SK-N-SH (cell line): ENCODE results near the gene PHACTR2. TPM values are rescaled to one million over a fixed set of nuclear protein-coding genes. Genes with fewer than 3 reads are reported as not detected.

Source experiments
- CTCF ChIA-PET: fragments of 300-600, 350-600 bp; formaldehyde crosslinking; extraction: SDS; loops from one replicate; lab custom pipeline; 2021; lab: Yijun Ruan, JAX
- POLR2A ChIA-PET: fragments of 350-600 bp; sonication (Branson Sonifier 250); formaldehyde crosslinking; extraction: SDS; loops from one replicate; lab custom pipeline; 2020; ENCODE audit warnings: antibody characterized with exemption, inconsistent platforms; lab: Yijun Ruan, JAX
- DNase-seq: peaks from one replicate; pipeline ENCODE4 v3.0.0; 2012
- H2AFZ ChIP-seq: fragments of 200-600 bp; sonication (generic); 2 replicates; pipeline ENCODE4 v1.8.1; 2016; ENCODE audit warnings: antibody characterized with exemption, mild to moderate bottlenecking, low read depth
- H3F3A ChIP-seq: fragments of 200-600 bp; sonication (generic); replicated peaks from 2 replicates; pipeline ENCODE3; 2016; ENCODE audit warnings: antibody characterized with exemption, mild to moderate bottlenecking; ENCODE audit not compliant: insufficient read depth
- H3K27ac ChIP-seq, 2 experiments: fragments of 200-500 bp in 1 of 2; fragments of 200-600 bp in 1 of 2; sonication (Bioruptor generic) in 1 of 2; sonication (generic), shearing (Covaris generic) in 1 of 2; 2 replicates each; pipeline versions ENCODE4 v1.5.1 to v1.6.1; 2014 to 2016; ENCODE audit warnings: low read depth in 2 of 2, inconsistent platforms in 1 of 2, low read length in 1 of 2, mild to moderate bottlenecking in 1 of 2, mixed read lengths in 1 of 2
- H3K27me3 ChIP-seq: fragments of 200-600 bp; sonication (generic), shearing (Covaris generic); 2 replicates; pipeline ENCODE4 v1.6.1; 2016; ENCODE audit warnings: mixed run types; ENCODE audit not compliant: insufficient read depth
- H3K36me3 ChIP-seq, 2 experiments: fragments of 200-500 bp in 1 of 2; fragments of 200-600 bp in 1 of 2; sonication (Bioruptor generic) in 1 of 2; sonication (generic) in 1 of 2; replicated peaks in 1 of 2; 2 replicates each; pipeline versions ENCODE3 to v1.5.1; 2014 to 2016; ENCODE audit warnings: low read length in 1 of 2, mild to moderate bottlenecking in 1 of 2; ENCODE audit not compliant: insufficient read depth in 2 of 2, control insufficient read depth in 1 of 2
- H3K4me1 ChIP-seq, 2 experiments: fragments of 200-500 bp in 1 of 2; fragments of 200-600 bp in 1 of 2; sonication (Bioruptor generic) in 1 of 2; sonication (generic), shearing (Covaris generic) in 1 of 2; 2 replicates each; pipeline versions ENCODE4 v1.5.1 to v1.6.1; 2014 to 2016; ENCODE audit warnings: low read depth in 1 of 2, low read length in 1 of 2, mixed run types in 1 of 2; ENCODE audit not compliant: insufficient read depth in 2 of 2, control insufficient read depth in 1 of 2
- H3K4me2 ChIP-seq: fragments of 200-600 bp; sonication (generic), shearing (Covaris generic); 2 replicates; pipeline ENCODE4 v1.6.1; 2017; ENCODE audit warnings: mixed run types
- H3K4me3 ChIP-seq, 2 experiments: fragments of 200-500 bp in 1 of 2; fragments of 200-600 bp in 1 of 2; sonication (Bioruptor generic) in 1 of 2; sonication (generic), shearing (Covaris generic) in 1 of 2; 2 replicates each; pipeline versions ENCODE4 v1.5.1 to v1.8.1; 2014 to 2016; ENCODE audit warnings: low read depth in 2 of 2, inconsistent platforms in 1 of 2, low read length in 1 of 2, mild to moderate bottlenecking in 1 of 2, mixed read lengths in 1 of 2, moderate library complexity in 1 of 2
- H3K79me2 ChIP-seq: fragments of 200-600 bp; sonication (generic); 2 replicates; pipeline ENCODE4 v1.8.1; 2017; ENCODE audit warnings: mild to moderate bottlenecking; ENCODE audit not compliant: insufficient read depth
- H3K9ac ChIP-seq: fragments of 200-600 bp; sonication (generic); 2 replicates; pipeline ENCODE4 v1.6.1; 2017; ENCODE audit warnings: mixed run types
- H3K9me2 ChIP-seq: fragments of 200-600 bp; sonication (generic); 2 replicates; pipeline ENCODE4 v1.6.1; 2017; ENCODE audit warnings: mixed run types
- H3K9me3 ChIP-seq: fragments of 200-600 bp; sonication (generic); 2 replicates; pipeline ENCODE4 v1.6.1; 2017; ENCODE audit warnings: mixed run types, mild to moderate bottlenecking, moderate library complexity
- H4K20me1 ChIP-seq: fragments of 200-600 bp; sonication (generic); 2 replicates; pipeline ENCODE4 v1.6.1; 2017; ENCODE audit warnings: mild to moderate bottlenecking, mixed run types; ENCODE audit not compliant: insufficient read depth
- CHD2 ChIP-seq: fragments of 150-350 bp; IDR thresholded peaks from 2 replicates; pipeline ENCODE4 v1.6.1; 2018; ENCODE audit warnings: low read length; ENCODE audit not compliant: partially characterized antibody
- ELF1 ChIP-seq: IDR thresholded peaks from 2 replicates; pipeline ENCODE4 v1.4.0; 2012
- EP300 ChIP-seq, 2 experiments: IDR thresholded peaks; 2 replicates each; pipeline versions ENCODE4 v1.4.0 to v1.6.1; 2012; ENCODE audit warnings: borderline replicate concordance in 1 of 2, low read depth in 1 of 2, low read length in 1 of 2
- EZH2phosphoT487 ChIP-seq: fragments of 200-600 bp; sonication (generic); IDR thresholded peaks from 2 replicates; pipeline ENCODE4 v1.6.1; 2017; ENCODE audit warnings: low read depth, mixed run types, mild to moderate bottlenecking, antibody characterized with exemption, moderate library complexity, borderline replicate concordance
- FOSL2 ChIP-seq: IDR thresholded peaks from 2 replicates; pipeline ENCODE4 v1.4.0; 2012; ENCODE audit warnings: low read depth, mild to moderate bottlenecking, moderate library complexity, borderline replicate concordance
- GABPA ChIP-seq: IDR thresholded peaks from 2 replicates; pipeline ENCODE4 v1.4.0; 2012; ENCODE audit warnings: low read depth, mild to moderate bottlenecking
- GATA2 ChIP-seq: sonication (generic); formaldehyde crosslinking; IDR thresholded peaks from 2 replicates; pipeline ENCODE4 v1.5.0; 2020; ENCODE audit warnings: mild to moderate bottlenecking, missing genetic modification reagents
- JUND ChIP-seq: IDR thresholded peaks from 2 replicates; pipeline ENCODE4 v1.4.0; 2012
- MXI1 ChIP-seq: IDR thresholded peaks from 2 replicates; pipeline ENCODE4 v1.6.1; 2012; ENCODE audit warnings: mild to moderate bottlenecking, low read depth, low read length, improper control_type of control experiment
- NFIC ChIP-seq: IDR thresholded peaks from 2 replicates; pipeline ENCODE4 v1.4.0; 2012; ENCODE audit warnings: borderline replicate concordance
- NRF1 ChIP-seq: IDR thresholded peaks from 2 replicates; pipeline ENCODE4 v1.6.1; 2012; ENCODE audit warnings: low read depth, mild to moderate bottlenecking, low read length
- POLR2AphosphoS5 ChIP-seq: IDR thresholded peaks from 2 replicates; pipeline ENCODE4 v1.6.1; 2012; ENCODE audit warnings: low read depth, low read length
- RAD21 ChIP-seq: IDR thresholded peaks from 2 replicates; pipeline ENCODE4 v1.6.1; 2012; ENCODE audit warnings: mild to moderate bottlenecking, low read length
- RCOR1 ChIP-seq: fragments of 150-350 bp; IDR thresholded peaks from 2 replicates; pipeline ENCODE4 v1.6.1; 2017; ENCODE audit warnings: antibody characterized with exemption, low read length
- SIN3A ChIP-seq: IDR thresholded peaks from 2 replicates; pipeline ENCODE4 v1.6.1; 2012; ENCODE audit warnings: low read depth, mild to moderate bottlenecking, low read length, moderate library complexity, borderline replicate concordance
- SMC3 ChIP-seq: IDR thresholded peaks from 2 replicates; pipeline ENCODE4 v1.6.1; 2012; ENCODE audit warnings: low read depth, low read length, improper control_type of control experiment
- TAF1 ChIP-seq: IDR thresholded peaks from 2 replicates; pipeline ENCODE4 v1.6.1; 2012; ENCODE audit warnings: low read depth, mild to moderate bottlenecking, low read length, moderate library complexity, borderline replicate concordance
- TEAD4 ChIP-seq: IDR thresholded peaks from 2 replicates; pipeline ENCODE4 v1.4.0; 2012; ENCODE audit warnings: mild to moderate bottlenecking, borderline replicate concordance; ENCODE audit not compliant: insufficient read depth
- YY1 ChIP-seq: IDR thresholded peaks from 2 replicates; pipeline ENCODE4 v1.4.0; 2012; ENCODE audit warnings: low read depth, mild to moderate bottlenecking
- WGBS: methylation state at CpG from one replicate; pipeline ENCODE4 v1.1.6; 2017; ENCODE audit warnings: low lambda C conversion rate; 5-methylcytosine and 5-hydroxymethylcytosine counted together
- polyA plus RNA-seq, 3 experiments: library from polyadenylated mRNA; depleted of rRNA; stranded (reverse); fragments of >200 nt; gene quantifications; 2 replicates each; pipeline ENCODE4 v1.2.3, GENCODE V29; 2012
- TF ChIP-seq, protein P1 (sequence below): IDR thresholded peaks from 2 replicates; pipeline ENCODE4 v1.4.0; 2012; ENCODE audit warnings: low read depth, borderline replicate concordance
- TF ChIP-seq, protein P2 (sequence below): fragments of 150-350 bp; IDR thresholded peaks from 2 replicates; pipeline ENCODE4 v1.6.1; 2016; ENCODE audit warnings: mild to moderate bottlenecking, low read depth, low read length

Gene PHACTR2
- polyA plus RNA-seq, 1 of the 3 experiments (the other 2 are of a cell fraction), result 5.0 TPM

DNA sequence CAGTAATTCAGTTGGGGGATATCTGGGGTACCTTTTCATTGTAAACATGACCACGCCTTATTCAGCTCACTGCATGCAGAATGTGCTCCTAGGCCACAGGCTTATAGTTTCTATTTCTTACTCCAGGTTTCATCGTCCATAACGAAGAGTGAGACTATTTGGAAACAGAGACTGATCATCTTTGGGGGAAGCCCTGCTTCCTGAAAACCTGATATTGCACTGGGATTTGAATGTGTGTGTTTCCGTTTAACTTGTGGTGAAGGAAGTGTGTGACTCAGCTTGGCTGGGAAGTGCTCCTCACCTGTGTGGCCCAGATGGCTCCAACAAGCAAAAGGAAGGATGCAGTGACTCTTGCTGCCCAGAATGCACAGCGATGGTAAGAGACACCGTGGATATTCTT lies 145.8 kb downstream of the PHACTR2 start:
- no peaks in the 10 kb centered on the region for H3K9me2 ChIP-seq
- 86% methylated on average over 6 of the region's 6 CpGs for WGBS
- peaks cover 0 to 20% of the 10 kb centered on the region in 2 experiments for H3K36me3 ChIP-seq
- POLR2A ChIA-PET, result no interaction called here
- TF ChIP-seq YY1 (no peak), TEAD4 (no peak), CHD2 (no peak), RCOR1 (no peak), JUND (no peak), GABPA (no peak), MXI1 (no peak), EZH2phosphoT487 (no peak), ELF1 (no peak), GATA2 (CRISPR knock-in tag) (no peak), NFIC (no peak), FOSL2 (no peak), SIN3A (no peak)
- TF ChIP-seq, protein P1, sequence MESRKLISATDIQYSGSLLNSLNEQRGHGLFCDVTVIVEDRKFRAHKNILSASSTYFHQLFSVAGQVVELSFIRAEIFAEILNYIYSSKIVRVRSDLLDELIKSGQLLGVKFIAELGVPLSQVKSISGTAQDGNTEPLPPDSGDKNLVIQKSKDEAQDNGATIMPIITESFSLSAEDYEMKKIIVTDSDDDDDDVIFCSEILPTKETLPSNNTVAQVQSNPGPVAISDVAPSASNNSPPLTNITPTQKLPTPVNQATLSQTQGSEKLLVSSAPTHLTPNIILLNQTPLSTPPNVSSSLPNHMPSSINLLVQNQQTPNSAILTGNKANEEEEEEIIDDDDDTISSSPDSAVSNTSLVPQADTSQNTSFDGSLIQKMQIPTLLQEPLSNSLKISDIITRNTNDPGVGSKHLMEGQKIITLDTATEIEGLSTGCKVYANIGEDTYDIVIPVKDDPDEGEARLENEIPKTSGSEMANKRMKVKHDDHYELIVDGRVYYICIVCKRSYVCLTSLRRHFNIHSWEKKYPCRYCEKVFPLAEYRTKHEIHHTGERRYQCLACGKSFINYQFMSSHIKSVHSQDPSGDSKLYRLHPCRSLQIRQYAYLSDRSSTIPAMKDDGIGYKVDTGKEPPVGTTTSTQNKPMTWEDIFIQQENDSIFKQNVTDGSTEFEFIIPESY, result no peak
- TF ChIP-seq, protein P2, sequence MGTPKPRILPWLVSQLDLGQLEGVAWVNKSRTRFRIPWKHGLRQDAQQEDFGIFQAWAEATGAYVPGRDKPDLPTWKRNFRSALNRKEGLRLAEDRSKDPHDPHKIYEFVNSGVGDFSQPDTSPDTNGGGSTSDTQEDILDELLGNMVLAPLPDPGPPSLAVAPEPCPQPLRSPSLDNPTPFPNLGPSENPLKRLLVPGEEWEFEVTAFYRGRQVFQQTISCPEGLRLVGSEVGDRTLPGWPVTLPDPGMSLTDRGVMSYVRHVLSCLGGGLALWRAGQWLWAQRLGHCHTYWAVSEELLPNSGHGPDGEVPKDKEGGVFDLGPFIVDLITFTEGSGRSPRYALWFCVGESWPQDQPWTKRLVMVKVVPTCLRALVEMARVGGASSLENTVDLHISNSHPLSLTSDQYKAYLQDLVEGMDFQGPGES, result no peak
- TF ChIP-seq, all 33 proteins: peak for 0
- Histone ChIP-seq H3K9ac (no peak overlapping the region), H3F3A (no peaks in the 10 kb centered on the region), H3K9me3 (no peaks in the 10 kb centered on the region), H3K4me2 (no peak overlapping the region), H3K4me1 (no peaks in the 10 kb centered on the region), H4K20me1 (no peaks in the 10 kb centered on the region), H3K27ac (no peak overlapping the region), H3K4me3 (no peak overlapping the region), H3K79me2 (no peaks in the 10 kb centered on the region), H2AFZ (no peak overlapping the region), H3K27me3 (no peaks in the 10 kb centered on the region)
- DNase-seq, result no peak
- CTCF ChIA-PET, result no interaction called here

DNA sequence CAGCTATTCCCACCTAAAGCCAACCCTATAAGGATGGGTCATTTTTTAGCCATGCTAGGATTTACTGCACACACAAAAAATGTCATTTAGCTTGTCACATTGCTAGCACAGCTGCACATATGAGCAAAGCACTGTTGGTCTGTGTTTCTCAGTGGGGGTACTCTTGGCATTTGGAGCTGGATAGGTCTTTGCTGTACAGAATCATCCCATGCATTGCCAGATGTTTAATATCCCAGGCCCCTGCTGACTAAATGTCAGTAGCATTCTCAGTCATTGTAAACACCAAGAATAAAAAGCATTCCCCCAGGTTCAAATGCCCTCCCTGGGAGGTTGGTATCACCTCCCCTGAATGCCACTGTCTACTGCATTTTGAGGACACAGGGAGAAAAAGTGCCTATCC lies 150.8 kb downstream of the PHACTR2 start:
- no peaks in the 10 kb centered on the region for H3K79me2 ChIP-seq
- CTCF ChIA-PET, result interaction anchor here (0.9 kb wide), 1 partner anchor 253 kb away, joined by 3 read pairs; no protein-coding TSS in a partner anchor
- H3K9me2 ChIP-seq, result no peaks in the 10 kb centered on the region
- no peaks in the 10 kb centered on the region for H3K27me3 ChIP-seq
- H2AFZ ChIP-seq, result no peak overlapping the region
- H3K4me2 ChIP-seq, result no peak overlapping the region
- H3K4me1 ChIP-seq, result no peaks in the 10 kb centered on the region
- POLR2A ChIA-PET, result no interaction called here
- H3K9ac ChIP-seq, result no peak overlapping the region
- no peaks in the 10 kb centered on the region for H3F3A ChIP-seq
- no peaks in the 10 kb centered on the region for H3K9me3 ChIP-seq
- no peak for DNase-seq
- H3K36me3 ChIP-seq, result peaks cover 0 to 20% of the 10 kb centered on the region in 2 experiments
- no peaks in the 10 kb centered on the region for H4K20me1 ChIP-seq
- no peak overlapping the region for H3K4me3 ChIP-seq
- H3K27ac ChIP-seq, result no peak overlapping the region
- TF ChIP-seq FOSL2 (no peak), GATA2 (CRISPR knock-in tag) (no peak), YY1 (no peak), SIN3A (no peak), TAF1 (no peak), NRF1 (no peak), POLR2AphosphoS5 (no peak), EP300 (IDR thresholded peaks at IDR 0.05; ENCODE audit: borderline replicate concordance in 1 of 2, low read depth in 1 of 2, low read length in 1 of 2) (no peak), SMC3 (no peak), RAD21 (no peak)
- TF ChIP-seq, protein P1, result no peak
